ENCODE measurements around the gene FASN. TPM values are rescaled to one million over a fixed set of nuclear protein-coding genes. Genes with fewer than 3 reads are reported as not detected.

FASN gene
- total and polyA plus RNA-seq, 2 donors (not counting 1 experiment from before 2014, with no cell fraction given), result 36.8 to 242 TPM

- no peaks in the 10 kb centered on the region for H3K36me3 ChIP-seq (ENCODE audit: control insufficient read depth, insufficient read depth, low read length)
- H3K79me2 ChIP-seq (ENCODE audit: control insufficient read depth, insufficient read depth, low read length), result no peaks in the 10 kb centered on the region
- DNase-seq (ENCODE audit: low read depth in 2 of 2), result no peak
- H3K4me1 ChIP-seq (ENCODE audit: control insufficient read depth, extremely low read depth, insufficient read depth, low read length), result no peaks in the 10 kb centered on the region
- no peaks in the 10 kb centered on the region for H3K27me3 ChIP-seq (ENCODE audit: control insufficient read depth, insufficient read depth, low read length)
- TF ChIP-seq, protein P1, sequence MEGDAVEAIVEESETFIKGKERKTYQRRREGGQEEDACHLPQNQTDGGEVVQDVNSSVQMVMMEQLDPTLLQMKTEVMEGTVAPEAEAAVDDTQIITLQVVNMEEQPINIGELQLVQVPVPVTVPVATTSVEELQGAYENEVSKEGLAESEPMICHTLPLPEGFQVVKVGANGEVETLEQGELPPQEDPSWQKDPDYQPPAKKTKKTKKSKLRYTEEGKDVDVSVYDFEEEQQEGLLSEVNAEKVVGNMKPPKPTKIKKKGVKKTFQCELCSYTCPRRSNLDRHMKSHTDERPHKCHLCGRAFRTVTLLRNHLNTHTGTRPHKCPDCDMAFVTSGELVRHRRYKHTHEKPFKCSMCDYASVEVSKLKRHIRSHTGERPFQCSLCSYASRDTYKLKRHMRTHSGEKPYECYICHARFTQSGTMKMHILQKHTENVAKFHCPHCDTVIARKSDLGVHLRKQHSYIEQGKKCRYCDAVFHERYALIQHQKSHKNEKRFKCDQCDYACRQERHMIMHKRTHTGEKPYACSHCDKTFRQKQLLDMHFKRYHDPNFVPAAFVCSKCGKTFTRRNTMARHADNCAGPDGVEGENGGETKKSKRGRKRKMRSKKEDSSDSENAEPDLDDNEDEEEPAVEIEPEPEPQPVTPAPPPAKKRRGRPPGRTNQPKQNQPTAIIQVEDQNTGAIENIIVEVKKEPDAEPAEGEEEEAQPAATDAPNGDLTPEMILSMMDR (conservative IDR thresholded peaks at IDR 0.05 in 1 of 2, IDR thresholded peaks at IDR 0.05 in 1 of 2; ENCODE audit: low read depth in 1 of 2, low read length in 2 of 2), result no peak
- TF ChIP-seq EZH2 (IDR thresholded peaks at IDR 0.05; ENCODE audit: low read length, missing control alignments), result no peak
- H3K27ac ChIP-seq (ENCODE audit: insufficient read depth, low read length), result no peak overlapping the region
- H3K4me2 ChIP-seq (ENCODE audit: extremely low read depth, insufficient read depth, low read length), result no peak overlapping the region
- H2AFZ ChIP-seq (ENCODE audit: low read length), result no peak overlapping the region
- H3K4me3 ChIP-seq (replicated peaks in 1 of 4; ENCODE audit: control extremely low read depth in 1 of 4, insufficient read depth in 1 of 4, low read depth in 3 of 4, low read length in 4 of 4), result no peak overlapping the region
- no peaks in the 10 kb centered on the region for H3K9me3 ChIP-seq (ENCODE audit: control insufficient read depth, insufficient read depth, low read depth, low read length)
- no peaks in the 10 kb centered on the region for H4K20me1 ChIP-seq (ENCODE audit: control insufficient read depth, extremely low read depth, insufficient read depth, low read length)
- no peak overlapping the region for H3K9ac ChIP-seq (ENCODE audit: insufficient read depth, low read length)
Measured at GRCh38 chr17:82072827-82073226, 25.2 kb downstream of the FASN start.

GRCh38 chr17:82070611-82071010 is 27.4 kb downstream of the FASN start:
- no peak overlapping the region for H3K9ac ChIP-seq (ENCODE audit: insufficient read depth, low read length)
- H2AFZ ChIP-seq (ENCODE audit: low read length), result no peak overlapping the region
- H4K20me1 ChIP-seq (ENCODE audit: control insufficient read depth, extremely low read depth, insufficient read depth, low read length), result no peaks in the 10 kb centered on the region
- no peak overlapping the region for H3K4me3 ChIP-seq (replicated peaks in 1 of 4; ENCODE audit: control extremely low read depth in 1 of 4, insufficient read depth in 1 of 4, low read depth in 3 of 4, low read length in 4 of 4)
- TF ChIP-seq EZH2 (IDR thresholded peaks at IDR 0.05; ENCODE audit: low read length, missing control alignments), result no peak
- TF ChIP-seq, protein P1 (conservative IDR thresholded peaks at IDR 0.05 in 1 of 2, IDR thresholded peaks at IDR 0.05 in 1 of 2; ENCODE audit: low read depth in 1 of 2, low read length in 2 of 2), result no peak
- peaks cover 2% of the 10 kb centered on the region for H3K79me2 ChIP-seq (ENCODE audit: control insufficient read depth, insufficient read depth, low read length)
- DNase-seq (ENCODE audit: low read depth in 2 of 2), result no peak
- H3K4me1 ChIP-seq (ENCODE audit: control insufficient read depth, extremely low read depth, insufficient read depth, low read length), result no peaks in the 10 kb centered on the region
- no peaks in the 10 kb centered on the region for H3K9me3 ChIP-seq (ENCODE audit: control insufficient read depth, insufficient read depth, low read depth, low read length)
- no peaks in the 10 kb centered on the region for H3K27me3 ChIP-seq (ENCODE audit: control insufficient read depth, insufficient read depth, low read length)
- H3K36me3 ChIP-seq (ENCODE audit: control insufficient read depth, insufficient read depth, low read length), result no peaks in the 10 kb centered on the region
- H3K27ac ChIP-seq (ENCODE audit: insufficient read depth, low read length), result no peak overlapping the region
- no peak overlapping the region for H3K4me2 ChIP-seq (ENCODE audit: extremely low read depth, insufficient read depth, low read length)

DNA sequence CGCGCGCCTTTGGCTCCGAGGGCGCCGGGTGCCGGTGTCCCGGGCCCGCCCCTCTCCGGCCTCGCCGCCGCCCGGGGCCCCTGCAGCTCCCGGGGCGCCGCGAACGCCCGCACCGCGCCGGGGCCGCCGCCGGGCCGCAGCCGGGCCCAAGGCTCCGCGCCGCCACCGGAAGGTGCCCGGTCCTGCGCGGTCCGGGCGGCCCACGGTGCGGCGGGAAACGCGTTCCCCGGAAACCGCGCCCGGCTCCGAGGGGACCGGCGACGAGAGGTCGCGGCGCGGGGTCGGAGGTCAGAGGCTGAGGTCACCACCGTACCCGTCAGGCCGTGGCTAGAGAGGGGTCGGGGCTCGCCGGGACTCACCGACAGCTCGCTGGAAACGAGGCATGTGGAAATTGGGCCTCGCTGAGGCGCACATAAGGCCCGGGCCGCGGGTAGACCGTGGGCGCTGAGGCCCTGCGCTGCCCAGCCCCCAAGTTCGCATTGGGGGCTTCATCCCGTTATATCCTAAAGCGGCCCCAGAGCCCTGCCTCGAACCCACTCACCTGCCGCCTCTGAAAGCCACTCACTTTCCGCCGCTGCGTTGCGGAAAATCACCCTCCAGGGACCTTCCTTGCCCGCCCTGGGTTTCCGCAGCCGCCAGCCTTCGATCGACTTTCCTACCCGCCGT is 32.3 kb downstream of the FASN start, which contains the start of gene DUS1L:
Gene DUS1L, minus strand, starts transcription at position 167 of the 666 bp plus-strand sequence. CDS start 745 bp downstream, outside the sequence.
- Histone ChIP-seq H4K20me1 (ENCODE audit: control insufficient read depth, extremely low read depth, insufficient read depth, low read length) (no peaks in the 10 kb centered on the region), H2AFZ (ENCODE audit: low read length) (peak within 1 kb of the TSS; percentile 98), H3K27ac (ENCODE audit: insufficient read depth, low read length) (peak within 1 kb of the TSS; percentile 62), H3K4me2 (ENCODE audit: extremely low read depth, insufficient read depth, low read length) (peak within 1 kb of the TSS; percentile 97), H3K4me1 (ENCODE audit: control insufficient read depth, extremely low read depth, insufficient read depth, low read length) (no peaks in the 10 kb centered on the region), H3K9me3 (ENCODE audit: control insufficient read depth, insufficient read depth, low read depth, low read length) (no peaks in the 10 kb centered on the region), H3K9ac (ENCODE audit: insufficient read depth, low read length) (peak within 1 kb of the TSS; percentile 79), H3K79me2 (ENCODE audit: control insufficient read depth, insufficient read depth, low read length) (peaks cover 12% of the 10 kb centered on the region), H3K4me3 (replicated peaks in 1 of 4; ENCODE audit: control extremely low read depth in 1 of 4, insufficient read depth in 1 of 4, low read depth in 3 of 4, low read length in 4 of 4) (peak within 1 kb of the TSS; percentile 53 to 85 (median 80)), H3K36me3 (ENCODE audit: control insufficient read depth, insufficient read depth, low read length) (peaks cover 16% of the 10 kb centered on the region), H3K27me3 (ENCODE audit: control insufficient read depth, insufficient read depth, low read length) (no peaks in the 10 kb centered on the region)
- DNase-seq (ENCODE audit: low read depth in 2 of 2), result peak; percentile 49 to 61
- TF ChIP-seq, protein P1 (conservative IDR thresholded peaks at IDR 0.05 in 1 of 2, IDR thresholded peaks at IDR 0.05 in 1 of 2; ENCODE audit: low read depth in 1 of 2, low read length in 2 of 2), result no peak
- TF ChIP-seq EZH2 (IDR thresholded peaks at IDR 0.05; ENCODE audit: low read length, missing control alignments), result no peak
